GM18868 (cell line): ENCODE data around the gene ITIH3.

Experiments
- ATAC-seq: cut with Tn5 transposase; IDR thresholded peaks from one replicate; pipeline ENCODE4 v1.9.1; 2021; ENCODE audit warnings: mild to moderate bottlenecking, moderate library complexity; ENCODE audit not compliant: unreplicated experiment

The ITIH3 gene

GRCh38 chr3:52842424-52842823 is 47.8 kb downstream of the ITIH3 start:
- ATAC-seq, result no peak

- no peak for ATAC-seq
These were observed 48.7 kb downstream of the ITIH3 start for GRCh38 chr3:52843108-52843865.

GRCh38 chr3:52843881-52844280 is 49.3 kb downstream of the ITIH3 start:
- ATAC-seq, result no peak

- no peak for ATAC-seq
These were observed 49.8 kb downstream of the ITIH3 start for GRCh38 chr3:52844290-52844975.

GRCh38 chr3:52845157-52845556 is 50.6 kb downstream of the ITIH3 start:
- ATAC-seq, result no peak

- ATAC-seq, result no peak
These were observed 51.3 kb downstream of the ITIH3 start for GRCh38 chr3:52845691-52846431.

GRCh38 chr3:52846432-52846965 is 51.9 kb downstream of the ITIH3 start:
- no peak for ATAC-seq

- ATAC-seq, result no peak
These were observed 52.6 kb downstream of the ITIH3 start for GRCh38 chr3:52847241-52847640.

- ATAC-seq, result no peak
These were observed 53.1 kb downstream of the ITIH3 start for GRCh38 chr3:52847726-52848125.

- no peak for ATAC-seq
These were observed 54.0 kb downstream of the ITIH3 start for GRCh38 chr3:52848617-52849016.

- ATAC-seq, result no peak
These were observed 55.1 kb downstream of the ITIH3 start for GRCh38 chr3:52849656-52850055.

GRCh38 chr3:52851348-52851747 is 56.8 kb downstream of the ITIH3 start:
- no peak for ATAC-seq

GRCh38 chr3:52852419-52852818 is 57.8 kb downstream of the ITIH3 start:
- ATAC-seq, result no peak

GRCh38 chr3:52854013-52854412 is 59.4 kb downstream of the ITIH3 start:
- no peak for ATAC-seq

GRCh38 chr3:52856666-52857065 is 62.1 kb downstream of the ITIH3 start:
- peak; percentile 61 for ATAC-seq

GRCh38 chr3:52857133-52857532 is 62.5 kb downstream of the ITIH3 start:
- ATAC-seq, result peak; percentile 19

- no peak for ATAC-seq
These were observed 63.3 kb downstream of the ITIH3 start for GRCh38 chr3:52857864-52858263.
